PC-9 (cell line): ENCODE data around the gene SYT10.

Experiments
- EZH2 ChIP-seq: fragments of 200-600 bp; sonication (generic); IDR thresholded peaks from 2 replicates; pipeline ENCODE4 v1.8.0; 2017; ENCODE audit warnings: antibody characterized with exemption, low read depth
- TF ChIP-seq, protein P1 (sequence below): fragments of 200-600 bp; sonication (generic); conservative IDR thresholded peaks from 2 replicates; pipeline ENCODE4 v1.6.1; 2017; ENCODE audit warnings: mixed run types, antibody characterized with exemption, mild to moderate bottlenecking, moderate library complexity

DNA sequence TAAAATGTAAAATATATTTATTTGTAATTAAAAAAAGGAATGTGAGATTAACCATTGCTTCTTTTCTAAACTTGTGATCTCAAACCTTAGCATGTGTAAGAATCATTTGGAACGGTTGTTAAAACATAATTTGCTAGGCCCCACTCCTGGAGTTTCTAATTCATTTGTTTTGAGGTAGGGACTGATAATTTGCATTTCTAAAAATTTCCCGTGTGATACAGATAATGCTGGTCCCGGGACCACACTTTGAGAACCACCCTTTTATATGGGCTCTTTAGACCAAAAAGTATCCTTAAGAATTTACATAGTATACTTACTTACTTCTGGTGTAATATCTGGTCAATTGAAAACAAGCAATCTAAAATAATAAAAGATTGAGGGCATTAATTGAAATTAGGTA is 10.9 kb upstream of the SYT10 start:
- TF ChIP-seq, protein P1, sequence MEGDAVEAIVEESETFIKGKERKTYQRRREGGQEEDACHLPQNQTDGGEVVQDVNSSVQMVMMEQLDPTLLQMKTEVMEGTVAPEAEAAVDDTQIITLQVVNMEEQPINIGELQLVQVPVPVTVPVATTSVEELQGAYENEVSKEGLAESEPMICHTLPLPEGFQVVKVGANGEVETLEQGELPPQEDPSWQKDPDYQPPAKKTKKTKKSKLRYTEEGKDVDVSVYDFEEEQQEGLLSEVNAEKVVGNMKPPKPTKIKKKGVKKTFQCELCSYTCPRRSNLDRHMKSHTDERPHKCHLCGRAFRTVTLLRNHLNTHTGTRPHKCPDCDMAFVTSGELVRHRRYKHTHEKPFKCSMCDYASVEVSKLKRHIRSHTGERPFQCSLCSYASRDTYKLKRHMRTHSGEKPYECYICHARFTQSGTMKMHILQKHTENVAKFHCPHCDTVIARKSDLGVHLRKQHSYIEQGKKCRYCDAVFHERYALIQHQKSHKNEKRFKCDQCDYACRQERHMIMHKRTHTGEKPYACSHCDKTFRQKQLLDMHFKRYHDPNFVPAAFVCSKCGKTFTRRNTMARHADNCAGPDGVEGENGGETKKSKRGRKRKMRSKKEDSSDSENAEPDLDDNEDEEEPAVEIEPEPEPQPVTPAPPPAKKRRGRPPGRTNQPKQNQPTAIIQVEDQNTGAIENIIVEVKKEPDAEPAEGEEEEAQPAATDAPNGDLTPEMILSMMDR = no peak
- no peak for TF ChIP-seq EZH2
